Measurements from ENCODE around the gene TECTA.
"Not testable (repeated sequence)": the region's sequence is repeated elsewhere in the genome, so short reads cannot be mapped to it uniquely, and the experiment has no call there.

TECTA gene

GRCh38 chr11:121236115-121237001 lies 135.3 kb downstream of the TECTA start:
- Histone ChIP-seq H3K4me1 (ENCODE audit: control insufficient read depth, insufficient read depth, low read length) (no peaks in the 10 kb centered on the region), H3K27ac (ENCODE audit: low read depth, low read length) (no peak overlapping the region), H3K9ac (ENCODE audit: low read length) (no peak overlapping the region), H3K4me3 (ENCODE audit: low read length) (no peak overlapping the region), H3K36me3 (ENCODE audit: control insufficient read depth, insufficient read depth, low read length) (no peaks in the 10 kb centered on the region), H3K27me3 (ENCODE audit: control insufficient read depth, insufficient read depth, low read length) (no peaks in the 10 kb centered on the region)

DNA sequence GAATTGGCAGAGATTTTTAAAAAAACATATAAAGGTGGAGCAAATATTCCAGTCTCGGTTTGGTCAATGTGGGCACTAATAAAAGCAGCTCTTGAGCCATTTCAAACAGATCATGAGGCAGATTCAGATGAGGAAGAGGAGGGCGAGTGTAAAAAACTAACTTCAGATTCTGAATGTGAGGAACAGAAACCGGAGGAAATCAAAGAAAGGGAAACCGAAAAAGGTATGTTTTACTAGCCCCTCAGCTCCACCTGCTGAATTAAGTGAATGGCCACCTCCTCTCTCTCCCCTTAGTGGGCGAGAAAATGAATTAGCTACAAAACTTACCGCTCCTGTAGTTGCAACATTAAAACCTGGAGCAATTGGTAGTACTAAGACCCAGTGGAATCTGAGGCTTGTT lies 136.2 kb downstream of the TECTA start:
- not testable (repeated sequence) for H3K4me3 ChIP-seq (ENCODE audit: low read length); H3K4me1 ChIP-seq (ENCODE audit: control insufficient read depth, insufficient read depth, low read length); H3K9ac ChIP-seq (ENCODE audit: low read length); H3K36me3 ChIP-seq (ENCODE audit: control insufficient read depth, insufficient read depth, low read length); H3K27me3 ChIP-seq (ENCODE audit: control insufficient read depth, insufficient read depth, low read length); H3K27ac ChIP-seq (ENCODE audit: low read depth, low read length)

DNA sequence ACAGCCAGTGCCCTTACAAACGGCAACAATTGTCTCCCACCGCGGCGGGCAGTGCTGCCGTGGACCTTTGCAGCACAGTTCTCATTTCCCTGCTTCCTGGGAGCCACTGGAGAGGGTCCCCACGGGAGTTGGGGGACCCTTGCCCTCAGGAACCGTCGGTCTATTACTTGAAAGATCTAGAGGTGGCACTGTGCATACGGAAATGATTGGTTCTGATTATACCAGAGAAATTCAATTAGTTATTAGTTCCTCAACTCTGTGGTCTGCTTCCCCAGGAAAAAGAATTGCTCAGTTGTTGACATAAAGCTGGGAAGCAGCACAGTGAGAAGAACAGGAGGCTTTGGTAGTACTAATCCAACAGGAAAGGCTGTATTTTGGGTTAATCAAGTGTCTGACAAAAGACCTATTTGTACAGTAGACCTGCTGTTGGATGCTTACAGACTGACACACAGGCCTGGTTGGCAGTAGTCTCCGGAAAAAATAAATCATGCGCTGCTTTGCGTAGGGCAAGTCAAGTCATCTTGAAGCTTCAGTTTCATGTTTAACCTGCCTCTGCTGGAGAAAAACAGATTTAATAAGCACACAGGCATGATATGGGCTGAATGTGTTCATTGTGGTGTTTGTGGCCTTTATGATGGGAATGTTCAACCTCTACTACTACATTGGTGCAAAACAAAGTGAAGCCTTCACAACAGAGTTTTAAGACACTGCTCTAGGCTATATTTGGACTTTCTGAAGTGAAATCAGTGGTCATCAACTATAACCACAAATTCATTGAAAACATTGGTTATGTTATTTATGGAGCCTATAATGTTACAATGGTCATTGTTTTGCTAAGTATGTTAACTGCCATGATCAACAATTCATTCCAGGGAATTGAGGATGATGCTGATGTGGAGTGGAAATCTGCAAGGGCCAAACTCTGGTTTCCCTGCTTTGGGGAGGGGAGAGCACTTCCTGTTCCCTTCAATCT lies 136.9 kb downstream of the TECTA start:
- H3K27ac ChIP-seq (ENCODE audit: low read depth, low read length) = no peak overlapping the region
- no peak overlapping the region for H3K4me3 ChIP-seq (ENCODE audit: low read length)
- H3K9ac ChIP-seq (ENCODE audit: low read length) = no peak overlapping the region
- H3K4me1 ChIP-seq (ENCODE audit: control insufficient read depth, insufficient read depth, low read length) = no peaks in the 10 kb centered on the region
- H3K27me3 ChIP-seq (ENCODE audit: control insufficient read depth, insufficient read depth, low read length) = no peaks in the 10 kb centered on the region
- H3K36me3 ChIP-seq (ENCODE audit: control insufficient read depth, insufficient read depth, low read length) = no peaks in the 10 kb centered on the region

DNA sequence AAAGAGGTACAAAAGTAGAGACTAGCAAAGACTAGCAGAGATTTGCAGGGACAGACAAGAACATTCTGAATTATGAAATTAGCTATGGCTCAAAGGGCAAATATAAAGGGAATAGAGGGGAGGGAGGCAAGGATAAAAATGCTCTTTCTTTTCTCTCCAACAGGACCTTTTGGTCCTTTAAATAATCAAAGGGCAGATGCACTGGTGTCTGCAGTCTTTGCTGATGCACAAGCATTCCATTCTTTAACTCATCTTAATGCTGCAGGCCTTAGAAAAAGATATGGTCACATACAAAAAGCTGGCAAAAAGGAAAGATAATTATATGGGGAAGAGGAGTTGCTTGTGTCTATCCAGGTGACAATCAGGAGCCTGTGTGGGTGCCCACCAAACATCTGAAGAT lies 137.9 kb downstream of the TECTA start:
- Histone ChIP-seq H3K9ac (ENCODE audit: low read length) (no peak overlapping the region), H3K36me3 (ENCODE audit: control insufficient read depth, insufficient read depth, low read length) (no peaks in the 10 kb centered on the region), H3K27ac (ENCODE audit: low read depth, low read length) (no peak overlapping the region), H3K4me3 (ENCODE audit: low read length) (no peak overlapping the region), H3K27me3 (ENCODE audit: control insufficient read depth, insufficient read depth, low read length) (no peaks in the 10 kb centered on the region), H3K4me1 (ENCODE audit: control insufficient read depth, insufficient read depth, low read length) (no peaks in the 10 kb centered on the region)

- H3K4me3 ChIP-seq (ENCODE audit: low read length); H3K27ac ChIP-seq (ENCODE audit: low read depth, low read length); H3K4me1 ChIP-seq (ENCODE audit: control insufficient read depth, insufficient read depth, low read length); H3K9ac ChIP-seq (ENCODE audit: low read length); H3K27me3 ChIP-seq (ENCODE audit: control insufficient read depth, insufficient read depth, low read length); H3K36me3 ChIP-seq (ENCODE audit: control insufficient read depth, insufficient read depth, low read length): not testable (repeated sequence)
Observed at GRCh38 chr11:121240001-121240400, 139.0 kb downstream of the TECTA start.

GRCh38 chr11:121240650-121241303 lies 139.7 kb downstream of the TECTA start:
- H3K4me3 ChIP-seq (ENCODE audit: low read length) = no peak overlapping the region
- no peak overlapping the region for H3K27ac ChIP-seq (ENCODE audit: low read depth, low read length)
- H3K27me3 ChIP-seq (ENCODE audit: control insufficient read depth, insufficient read depth, low read length) = no peaks in the 10 kb centered on the region

More at GRCh38 chr11:121240650-121241303, 139.7 kb downstream of the TECTA start:
- no peaks in the 10 kb centered on the region for H3K4me1 ChIP-seq (ENCODE audit: control insufficient read depth, insufficient read depth, low read length)
- H3K9ac ChIP-seq (ENCODE audit: low read length) = no peak overlapping the region
- H3K36me3 ChIP-seq (ENCODE audit: control insufficient read depth, insufficient read depth, low read length) = no peaks in the 10 kb centered on the region
